CD8-positive, alpha-beta memory T cell (primary cell): ENCODE data around the gene ACTR10. TPM values are rescaled to one million over a fixed set of nuclear protein-coding genes. Genes with fewer than 3 reads are reported as not detected.

Experiments used
- CTCF ChIA-PET: fragments of 350-600 bp; sonication (Branson Sonifier 250); formaldehyde crosslinking; loops from one replicate; lab custom pipeline; 2021; ENCODE audit warnings: antibody characterized with exemption; lab: Charles Lee
- POLR2A ChIA-PET: fragments of 350-600 bp; sonication (Branson Sonifier 250); formaldehyde crosslinking; loops from one replicate; lab custom pipeline; 2021; ENCODE audit warnings: antibody characterized with exemption; lab: Charles Lee
- DNase-seq, 5 donors: peaks; one replicate each; pipeline versions ENCODE4 v3.0.0 to v3.0.0-alpha.2; 2020 to 2022; ENCODE audit warnings: mixed read lengths in 1 of 5
- H3K27ac ChIP-seq: one replicate; pipeline ENCODE4 v1.7.0; 2013; ENCODE audit warnings: low read depth, mild to moderate bottlenecking, low read length, moderate library complexity
- H3K27me3 ChIP-seq: 2 replicates; pipeline ENCODE4 v1.7.0; 2013; ENCODE audit warnings: low read length, mild to moderate bottlenecking; ENCODE audit not compliant: insufficient read depth, poor library complexity, severe bottlenecking
- H3K36me3 ChIP-seq: 2 replicates; pipeline ENCODE4 v1.7.0; 2013; ENCODE audit warnings: mild to moderate bottlenecking, low read length, moderate library complexity; ENCODE audit not compliant: insufficient read depth
- H3K4me1 ChIP-seq: 2 replicates; pipeline ENCODE4 v1.7.0; 2013; ENCODE audit warnings: mild to moderate bottlenecking, low read length, moderate library complexity; ENCODE audit not compliant: insufficient read depth
- H3K4me3 ChIP-seq: 2 replicates; pipeline ENCODE4 v1.7.0; 2013; ENCODE audit warnings: mild to moderate bottlenecking, low read length
- H3K9me3 ChIP-seq: 2 replicates; pipeline ENCODE4 v1.7.0; 2013; ENCODE audit warnings: mild to moderate bottlenecking, low read length
- H3K27ac Mint-ChIP-seq, 8 donors: one replicate each; pipeline ENCODE4 v1.8.0; 2020 to 2021; ENCODE audit warnings: mixed read lengths in 8 of 8, mild to moderate bottlenecking in 6 of 8, inconsistent platforms in 3 of 8, moderate library complexity in 3 of 8
- H3K27me3 Mint-ChIP-seq, 2 donors: one replicate each; pipeline ENCODE4 v1.8.0; 2020 to 2021; ENCODE audit warnings: mixed read lengths in 2 of 2, mild to moderate bottlenecking in 1 of 2, moderate library complexity in 1 of 2
- H3K36me3 Mint-ChIP-seq, 3 donors: one replicate each; pipeline ENCODE4 v1.8.0; 2020 to 2021; ENCODE audit warnings: mixed read lengths in 3 of 3, inconsistent platforms in 1 of 3, mild to moderate bottlenecking in 1 of 3
- H3K4me1 Mint-ChIP-seq, 3 donors: one replicate each; pipeline ENCODE4 v1.8.0; 2020 to 2021; ENCODE audit warnings: mixed read lengths in 3 of 3, inconsistent platforms in 1 of 3, mild to moderate bottlenecking in 1 of 3
- H3K4me3 Mint-ChIP-seq, 7 donors: one replicate each; pipeline ENCODE4 v1.8.0; 2020 to 2021; ENCODE audit warnings: mixed read lengths in 7 of 7, mild to moderate bottlenecking in 6 of 7, moderate library complexity in 4 of 7, inconsistent platforms in 2 of 7
- H3K9me3 Mint-ChIP-seq, 5 donors: one replicate each; pipeline ENCODE4 v1.8.0; 2020 to 2022; ENCODE audit warnings: mixed read lengths in 5 of 5, mild to moderate bottlenecking in 3 of 5, moderate library complexity in 2 of 5, inconsistent platforms in 1 of 5
- polyA plus RNA-seq: library from polyadenylated mRNA; unstranded; fragments of 300-500 nt; fragmentation: Illumina TruSeq; gene quantifications from one replicate; pipeline ENCODE4 v1.2.3, GENCODE V29; 2021
- total RNA-seq, 2 experiments: library from RNA; stranded (reverse); gene quantifications; one replicate each; pipeline ENCODE4 v1.2.3, GENCODE V29; 2021

Gene ACTR10
- total and polyA plus RNA-seq, 3 experiments from 2014 or later, result 38.7 to 81.9 (median 41.5) TPM

DNA sequence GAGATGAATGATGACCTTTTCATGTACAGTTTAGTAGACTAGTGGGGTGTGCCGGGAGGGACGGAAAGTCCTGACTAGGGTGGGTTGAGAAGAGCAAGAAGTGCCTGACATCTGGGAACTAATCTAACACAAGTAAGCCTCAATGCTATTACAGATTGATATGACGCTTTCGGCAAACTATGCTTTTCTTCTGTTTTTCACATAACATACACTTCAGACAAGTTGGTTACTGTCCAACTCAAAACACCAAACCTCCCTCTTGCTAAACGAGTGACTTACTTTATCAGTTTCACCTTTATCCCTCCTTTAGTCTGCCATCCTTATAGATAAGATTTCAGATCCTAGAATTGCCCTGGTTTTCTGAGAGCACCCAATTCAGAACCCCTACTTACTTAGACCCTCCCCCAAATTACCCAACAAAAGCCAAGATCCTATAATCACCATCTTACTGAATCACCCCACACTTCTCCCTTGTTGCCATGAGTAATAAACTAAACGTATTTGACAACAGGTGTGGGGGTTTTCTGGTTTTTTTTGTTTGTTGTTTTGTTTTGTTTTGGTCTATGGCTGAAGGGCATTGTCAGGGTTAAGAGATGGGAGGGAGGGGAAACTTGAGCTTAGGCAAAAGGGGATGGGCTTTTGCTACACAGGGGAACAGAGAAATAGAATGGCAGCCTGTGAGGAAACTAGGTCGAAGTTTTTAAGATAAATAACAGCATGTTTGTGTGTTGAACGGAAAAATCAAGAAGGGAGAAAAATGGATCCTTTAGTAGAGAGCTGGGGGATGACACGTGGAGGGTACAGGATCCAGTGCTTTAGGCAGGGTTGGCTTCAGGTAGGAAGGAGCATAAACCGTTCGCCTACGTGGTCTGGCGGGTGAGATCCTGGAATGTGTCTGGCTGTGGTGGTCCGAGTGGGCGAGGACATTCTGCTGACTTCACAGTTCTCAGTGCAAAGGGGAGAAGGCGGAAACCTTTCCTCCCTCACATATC lies 38.6 kb downstream of the ACTR10 start:
- peaks cover 0 to 3% (median 0%) of the 10 kb centered on the region in 5 donors for H3K9me3 Mint-ChIP-seq
- H3K27me3 Mint-ChIP-seq, result peaks cover 0 to 6% of the 10 kb centered on the region in 2 donors
- Histone ChIP-seq H3K27ac (peak overlapping the region; percentile 78), H3K27me3 (no peaks in the 10 kb centered on the region), H3K9me3 (no peaks in the 10 kb centered on the region), H3K36me3 (no peaks in the 10 kb centered on the region), H3K4me3 (peak overlapping the region; percentile 94), H3K4me1 (peaks cover 4% of the 10 kb centered on the region)
- H3K4me1 Mint-ChIP-seq, result peaks cover 4 to 17% (median 11%) of the 10 kb centered on the region in 3 donors
- DNase-seq, result peak in 2 of 5 donors; percentile 16 to 21
- ChIA-PET CTCF (no interaction called here), POLR2A (interaction anchor here (0.6 kb wide), 1 partner anchor 18 kb away, joined by 4 read pairs; no protein-coding TSS in a partner anchor)
- H3K4me3 Mint-ChIP-seq, result no peak overlapping the region
- no peak overlapping the region for H3K27ac Mint-ChIP-seq
- peaks cover 0 to 20% (median 0%) of the 10 kb centered on the region in 3 donors for H3K36me3 Mint-ChIP-seq

DNA sequence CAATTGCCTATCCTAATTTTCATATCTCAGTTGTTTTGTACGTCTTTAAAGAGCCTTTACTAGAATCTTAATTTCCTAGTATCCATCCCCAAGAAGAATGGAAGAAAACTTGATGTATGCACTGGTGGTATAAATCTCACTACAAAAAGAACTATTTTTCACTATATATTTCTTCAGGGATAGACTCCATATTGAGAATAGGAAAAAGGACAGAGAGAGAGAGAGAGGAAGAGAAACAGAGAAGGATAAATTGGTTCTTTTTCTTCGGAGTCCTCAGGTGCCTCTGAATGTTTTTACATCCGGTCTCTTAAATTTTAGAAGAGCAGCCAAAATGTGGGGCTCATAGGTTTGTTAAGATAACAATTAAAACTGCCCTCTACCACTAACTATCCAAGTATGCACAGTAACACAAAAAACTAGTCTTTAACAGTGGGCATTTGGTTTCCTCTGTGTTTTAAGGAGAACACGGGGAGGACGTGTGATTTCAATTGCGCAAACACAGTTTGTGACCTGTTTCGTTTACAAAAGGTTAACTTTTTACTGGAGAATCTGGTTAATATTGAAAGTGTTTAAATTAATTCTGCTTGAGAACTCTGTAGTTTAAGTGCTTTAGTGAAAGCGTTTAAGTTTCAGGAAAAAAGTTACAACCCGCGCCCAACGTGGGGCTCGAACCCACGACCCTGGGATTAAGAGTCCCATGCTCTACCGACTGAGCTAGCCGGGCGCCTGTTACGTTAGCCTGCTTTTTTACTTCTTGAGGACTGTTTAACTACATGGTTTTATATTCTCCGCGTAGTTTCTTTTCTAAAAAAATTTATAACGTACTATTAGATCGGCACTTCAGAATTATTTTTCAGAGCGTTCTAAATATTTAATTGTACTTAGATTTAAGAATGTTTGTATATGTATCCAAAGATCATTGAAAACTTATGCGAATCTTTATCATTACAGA lies 39.6 kb downstream of the ACTR10 start:
- CTCF ChIA-PET, result interaction anchor here (0.9 to 1.4 kb wide), 2 partner anchors 39 to 59 kb away, joined by 3 read pairs; partner anchors contain the start of genes ACTR10 and ARID4A
- no peaks in the 10 kb centered on the region for H3K9me3 ChIP-seq

DNA sequence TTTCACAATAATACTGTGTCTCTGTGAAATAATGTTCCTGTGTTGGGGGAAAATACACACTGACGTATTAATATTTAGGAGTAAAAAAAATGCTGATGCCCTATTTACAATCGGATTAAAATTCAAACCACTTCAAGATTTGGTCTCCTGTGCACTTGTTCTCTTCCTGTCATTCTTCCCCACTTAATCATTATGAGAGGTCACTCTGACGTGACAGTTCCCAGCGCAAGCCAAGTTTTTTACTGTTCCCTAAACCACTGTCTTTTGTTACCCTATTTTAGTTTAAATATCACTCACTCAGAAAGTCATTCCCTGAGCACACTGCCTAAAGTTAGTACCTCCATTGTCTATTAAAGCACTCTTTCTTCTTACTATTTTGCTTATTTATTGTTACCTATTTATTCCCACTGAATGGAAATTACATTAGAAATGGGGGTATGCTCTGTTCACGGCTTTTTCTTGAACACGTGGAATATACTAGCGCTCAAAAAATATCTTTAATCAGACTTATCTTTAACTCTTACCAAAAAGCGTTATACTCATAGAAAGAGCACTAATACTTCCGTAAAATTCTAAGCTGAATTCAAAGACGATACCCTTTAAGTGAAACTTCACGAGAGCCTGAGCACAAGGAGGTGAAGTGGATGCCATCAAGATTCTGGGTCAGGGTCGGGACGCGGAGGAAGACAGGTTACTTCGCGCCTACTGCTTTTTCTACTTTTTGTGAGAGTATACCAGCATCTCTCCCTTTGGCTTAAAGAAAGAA lies 44.0 kb downstream of the ACTR10 start:
- H3K27ac ChIP-seq, result peak overlapping the region; percentile 99
- H3K4me1 ChIP-seq, result peaks cover 32% of the 10 kb centered on the region
- DNase-seq, result peak in 1 of 5 donors; percentile 5
- H3K27me3 Mint-ChIP-seq, result peaks cover 0 to 9% of the 10 kb centered on the region in 2 donors
- H3K4me3 ChIP-seq, result peak overlapping the region; percentile 50
- H3K27ac Mint-ChIP-seq, result peak overlapping the region; percentile 96 to 100 (median 98)
- peaks cover 42 to 49% (median 43%) of the 10 kb centered on the region in 3 donors for H3K4me1 Mint-ChIP-seq
- peaks cover 5% of the 10 kb centered on the region for H3K36me3 ChIP-seq
- peaks cover 0 to 30% (median 3%) of the 10 kb centered on the region in 3 donors for H3K36me3 Mint-ChIP-seq
- CTCF ChIA-PET, result interaction anchor here (1.0 to 1.9 kb wide), 3 partner anchors 15 to 54 kb away, joined by 3 to 6 read pairs (median 4); partner anchors contain the start of gene ARID4A
- H3K9me3 ChIP-seq, result no peaks in the 10 kb centered on the region
- H3K4me3 Mint-ChIP-seq, result peak overlapping the region; percentile 87 to 100 (median 98)
- H3K9me3 Mint-ChIP-seq, result peaks cover 0 to 3% (median 0%) of the 10 kb centered on the region in 5 donors
- no peaks in the 10 kb centered on the region for H3K27me3 ChIP-seq
- POLR2A ChIA-PET, result interaction anchor here (0.6 to 3.1 kb wide), 6 partner anchors 10 to 1240 kb away, joined by 3 to 37 read pairs (median 5); partner anchors contain the start of genes ACTR10, ARID4A, JKAMP and L3HYPDH

More for the DNA sequence above, 39.6 kb downstream of the ACTR10 start:
- peaks cover 11 to 22% (median 18%) of the 10 kb centered on the region in 3 donors for H3K4me1 Mint-ChIP-seq
- peaks cover 0 to 6% of the 10 kb centered on the region in 2 donors for H3K27me3 Mint-ChIP-seq
- Histone ChIP-seq H3K4me1 (peaks cover 4% of the 10 kb centered on the region), H3K36me3 (no peaks in the 10 kb centered on the region), H3K27ac (peak overlapping the region; percentile 78), H3K27me3 (no peaks in the 10 kb centered on the region), H3K4me3 (peak overlapping the region; percentile 94)
- H3K4me3 Mint-ChIP-seq, result no peak overlapping the region
- POLR2A ChIA-PET, result interaction anchor here (0.6 to 2.2 kb wide), 4 partner anchors 19 to 59 kb away, joined by 3 to 7 read pairs (median 4); partner anchors contain the start of genes ACTR10 and ARID4A
- H3K27ac Mint-ChIP-seq, result no peak overlapping the region
- peak; percentile 70 to 87 (median 82) for DNase-seq
- H3K9me3 Mint-ChIP-seq, result peaks cover 0 to 3% (median 0%) of the 10 kb centered on the region in 5 donors
- H3K36me3 Mint-ChIP-seq, result peaks cover 0 to 13% (median 0%) of the 10 kb centered on the region in 3 donors

DNA sequence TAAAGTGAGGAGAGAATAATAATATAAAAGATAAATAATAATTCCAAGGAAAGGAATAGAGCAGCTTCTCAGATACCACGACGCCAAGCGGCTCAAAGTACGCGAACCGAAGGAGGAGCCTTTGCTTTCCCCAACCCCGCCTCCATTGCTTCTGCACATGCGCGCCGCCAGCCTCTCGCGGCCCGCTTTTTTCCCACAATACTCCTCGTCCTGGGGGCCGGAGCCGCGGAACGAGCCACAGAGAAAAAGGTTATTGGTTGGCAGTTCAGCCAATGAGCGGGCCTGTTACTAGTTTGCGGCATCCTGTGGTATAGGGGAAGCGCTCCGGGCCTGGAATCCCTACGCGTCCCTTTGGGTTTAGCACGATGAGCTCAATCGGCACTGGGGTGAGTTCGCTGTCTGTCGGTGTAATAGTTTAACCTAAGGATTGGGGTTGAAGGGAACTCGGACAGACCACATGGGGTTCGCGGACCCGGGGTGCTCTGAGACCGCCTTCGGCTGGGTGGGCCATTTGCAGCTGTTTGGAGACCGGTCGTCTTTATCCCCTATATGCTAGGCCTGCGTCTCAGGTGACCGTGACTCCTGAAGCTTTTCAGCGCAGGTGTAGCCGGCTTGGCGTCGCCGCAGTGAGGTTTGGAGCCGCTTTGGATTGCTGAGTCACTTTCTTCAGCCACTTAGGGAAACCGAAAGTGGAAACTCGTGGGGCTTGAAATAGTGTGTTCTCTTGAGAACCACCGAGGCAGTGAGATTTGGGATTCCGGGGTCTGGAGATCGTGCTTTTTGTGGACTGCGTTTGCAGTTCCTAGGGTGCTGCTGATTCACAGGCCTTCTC lies 44.8 kb downstream of the ACTR10 start, which contains the start of gene PSMA3:
PSMA3 (plus strand) TSS at position 288 of the 832 bp plus-strand sequence; CDS start at position 366, 78 bp downstream.
- H3K27me3 ChIP-seq, result no peaks in the 10 kb centered on the region
- Mint-ChIP-seq H3K4me3 (peak within 1 kb of the TSS; percentile 87 to 100 (median 98)), H3K27me3 (peaks cover 0 to 5% of the 10 kb centered on the region in 2 donors), H3K27ac (peak within 1 kb of the TSS; percentile 96 to 100 (median 98)), H3K36me3 (peaks cover 0 to 30% (median 3%) of the 10 kb centered on the region in 3 donors), H3K9me3 (peaks cover 0 to 1% (median 0%) of the 10 kb centered on the region in 5 donors), H3K4me1 (peaks cover 42 to 49% (median 42%) of the 10 kb centered on the region in 3 donors)
- peak; percentile 95 to 98 (median 98) for DNase-seq
- peak within 1 kb of the TSS; percentile 99 for H3K27ac ChIP-seq
- peak within 1 kb of the TSS; percentile 99 for H3K4me3 ChIP-seq
- H3K4me1 ChIP-seq, result peaks cover 32% of the 10 kb centered on the region
- ChIA-PET CTCF (interaction anchor here (1.0 to 1.9 kb wide), 3 partner anchors 14 to 53 kb away, joined by 3 to 6 read pairs (median 4); partner anchors contain the start of gene ARID4A), POLR2A (interaction anchor here (0.5 to 3.1 kb wide), 9 partner anchors 11 to 1240 kb away, joined by 3 to 37 read pairs (median 3); partner anchors contain the start of genes ACTR10, ARID4A, JKAMP and KIAA0586)
- peaks cover 5% of the 10 kb centered on the region for H3K36me3 ChIP-seq
- no peaks in the 10 kb centered on the region for H3K9me3 ChIP-seq

GRCh38 chr14:58245562-58245961 lies 45.6 kb downstream of the ACTR10 start:
- Mint-ChIP-seq H3K27me3 (peaks cover 0 to 3% of the 10 kb centered on the region in 2 donors), H3K4me1 (peaks cover 41 to 55% (median 49%) of the 10 kb centered on the region in 3 donors), H3K4me3 (peak overlapping the region; percentile 87 to 100 (median 98)), H3K9me3 (no peaks in the 10 kb centered on the region), H3K27ac (peak overlapping the region; percentile 96 to 100 (median 98)), H3K36me3 (peaks cover 0 to 30% (median 3%) of the 10 kb centered on the region in 3 donors)
- H3K36me3 ChIP-seq, result peaks cover 9% of the 10 kb centered on the region
- CTCF ChIA-PET, result interaction anchor here (1.9 kb wide), 1 partner anchor 39 kb away, joined by 6 read pairs; no protein-coding TSS in a partner anchor
- no peaks in the 10 kb centered on the region for H3K27me3 ChIP-seq
- POLR2A ChIA-PET, result interaction anchor here (1.0 to 3.1 kb wide), 3 partner anchors 15 to 53 kb away, joined by 3 to 37 read pairs (median 16); partner anchors contain the start of genes ACTR10 and ARID4A
- no peak for DNase-seq
- H3K4me1 ChIP-seq, result peaks cover 36% of the 10 kb centered on the region
- H3K4me3 ChIP-seq, result peak overlapping the region; percentile 99
- peak overlapping the region; percentile 99 for H3K27ac ChIP-seq
- H3K9me3 ChIP-seq, result no peaks in the 10 kb centered on the region

- peaks cover 24% of the 10 kb centered on the region for H3K36me3 ChIP-seq
- no peaks in the 10 kb centered on the region for H3K27me3 ChIP-seq
- no peak for DNase-seq
- peaks cover 32% of the 10 kb centered on the region for H3K4me1 ChIP-seq
- H3K27me3 Mint-ChIP-seq, result peaks cover 0 to 3% of the 10 kb centered on the region in 2 donors
- H3K4me1 Mint-ChIP-seq, result peaks cover 40 to 58% (median 53%) of the 10 kb centered on the region in 3 donors
- ChIA-PET CTCF (no interaction called here), POLR2A (no interaction called here)
- no peak overlapping the region for H3K4me3 Mint-ChIP-seq
- H3K36me3 Mint-ChIP-seq, result peaks cover 3 to 61% (median 12%) of the 10 kb centered on the region in 3 donors
- H3K27ac Mint-ChIP-seq, result peak overlapping the region in 1 of 8 donors; percentile 12
- no peaks in the 10 kb centered on the region for H3K9me3 Mint-ChIP-seq
- no peak overlapping the region for H3K4me3 ChIP-seq
- no peak overlapping the region for H3K27ac ChIP-seq
- no peaks in the 10 kb centered on the region for H3K9me3 ChIP-seq
Observed at GRCh38 chr14:58249611-58250010, 49.7 kb downstream of the ACTR10 start.
